Hepatocyte (in vitro differentiated cells): ENCODE measurements around the gene KCNA5. TPM values are rescaled to one million over a fixed set of nuclear protein-coding genes. Genes with fewer than 3 reads are reported as not detected.

Experiments used
- DNase-seq: peaks from one replicate; pipeline ENCODE4 v3.0.0-alpha.2; 2016; ENCODE audit warnings: low spot score
- H2AFZ ChIP-seq: fragments of 200-600 bp; sonication (generic); 2 replicates; pipeline ENCODE4 v1.6.0; 2016; ENCODE audit warnings: antibody characterized with exemption, mild to moderate bottlenecking
- H3K27ac ChIP-seq: fragments of 200-600 bp; sonication (generic); 2 replicates; pipeline ENCODE4 v1.5.1; 2016; ENCODE audit warnings: mild to moderate bottlenecking
- H3K27me3 ChIP-seq: fragments of 200-600 bp; sonication (generic); 2 replicates; pipeline ENCODE4 v1.6.1; 2016
- H3K36me3 ChIP-seq: fragments of 200-600 bp; sonication (generic); replicated peaks from 2 replicates; pipeline ENCODE4 v1.5.1; 2016; ENCODE audit warnings: low read depth; ENCODE audit not compliant: insufficient read depth
- H3K4me1 ChIP-seq: fragments of 200-600 bp; sonication (generic); 2 replicates; pipeline ENCODE4 v1.5.1; 2016; ENCODE audit warnings: mild to moderate bottlenecking, moderate library complexity; ENCODE audit not compliant: insufficient read depth
- H3K4me2 ChIP-seq: fragments of 200-600 bp; sonication (generic); 2 replicates; pipeline ENCODE4 v1.6.0; 2016
- H3K4me3 ChIP-seq: fragments of 200-600 bp; sonication (generic); 2 replicates; pipeline ENCODE4 v1.5.1; 2016; ENCODE audit warnings: mild to moderate bottlenecking
- H3K79me2 ChIP-seq: fragments of 200-600 bp; sonication (generic); 2 replicates; pipeline ENCODE4 v1.6.0; 2017; ENCODE audit warnings: mild to moderate bottlenecking
- H3K9me2 ChIP-seq: fragments of 200-600 bp; sonication (generic); replicated peaks from 2 replicates; pipeline ENCODE4 v1.6.0; 2017; ENCODE audit warnings: mild to moderate bottlenecking; ENCODE audit not compliant: insufficient read depth
- H3K9me3 ChIP-seq: fragments of 200-600 bp; sonication (generic); 2 replicates; pipeline ENCODE4 v1.5.1; 2016; ENCODE audit warnings: low read depth, mild to moderate bottlenecking
- H4K20me1 ChIP-seq: fragments of 200-600 bp; sonication (generic); 2 replicates; pipeline ENCODE4 v1.6.0; 2016; ENCODE audit warnings: mild to moderate bottlenecking; ENCODE audit not compliant: insufficient read depth, poor library complexity, severe bottlenecking
- EZH2 ChIP-seq: fragments of 200-600 bp; sonication (generic); IDR thresholded peaks from 2 replicates; pipeline ENCODE4 v1.6.1; 2016; ENCODE audit warnings: antibody characterized with exemption, mild to moderate bottlenecking, borderline replicate concordance
- EZH2phosphoT487 ChIP-seq: fragments of 200-600 bp; sonication (generic); IDR thresholded peaks from one replicate; pipeline ENCODE4 v1.6.1; 2018; ENCODE audit warnings: antibody characterized with exemption, mild to moderate bottlenecking, low read depth, moderate library complexity; ENCODE audit not compliant: unreplicated experiment, severe bottlenecking
- WGBS: methylation state at CpG from one replicate; pipeline ENCODE4 v1.1.6; 2016; ENCODE audit warnings: low lambda C conversion rate; ENCODE audit errors: missing lambda C conversion rate; 5-methylcytosine and 5-hydroxymethylcytosine counted together
- polyA plus RNA-seq: library from polyadenylated mRNA; unstranded; fragments of >200 nt; fragmentation: Nextera tagmentation; extraction: Ambion mirVana; gene quantifications from 2 replicates; pipeline ENCODE4 v1.2.1, GENCODE V29; 2016
- total RNA-seq: library from RNA; depleted of rRNA; stranded (reverse); fragments of >200 nt; gene quantifications from 2 replicates; pipeline ENCODE4 v1.2.3, GENCODE V29; 2014
- TF ChIP-seq, protein P1 (sequence below): fragments of 200-600 bp; sonication (generic); IDR thresholded peaks from 2 replicates; pipeline ENCODE4 v1.5.1; 2016; ENCODE audit warnings: antibody characterized with exemption, mild to moderate bottlenecking; ENCODE audit not compliant: poor library complexity

Gene KCNA5
- total and polyA plus RNA-seq, 2 experiments from 2014 or later, result 1.8 to 2.8 TPM

- peaks cover 16% of the 10 kb centered on the region for H3K27me3 ChIP-seq
- H3K9me3 ChIP-seq, result no peaks in the 10 kb centered on the region
- H3K36me3 ChIP-seq, result no peaks in the 10 kb centered on the region
- WGBS, result 84% methylated on average over 3 of the region's 3 CpGs
- H2AFZ ChIP-seq, result no peak overlapping the region
- H3K79me2 ChIP-seq, result no peaks in the 10 kb centered on the region
- H3K4me1 ChIP-seq, result no peaks in the 10 kb centered on the region
- H3K9me2 ChIP-seq, result no peaks in the 10 kb centered on the region
- no peak for DNase-seq
- H4K20me1 ChIP-seq, result no peaks in the 10 kb centered on the region
- no peak overlapping the region for H3K4me2 ChIP-seq
- H3K27ac ChIP-seq, result no peak overlapping the region
- no peak overlapping the region for H3K4me3 ChIP-seq
- no peak for TF ChIP-seq EZH2phosphoT487
- TF ChIP-seq EZH2, result no peak
- TF ChIP-seq, protein P1, sequence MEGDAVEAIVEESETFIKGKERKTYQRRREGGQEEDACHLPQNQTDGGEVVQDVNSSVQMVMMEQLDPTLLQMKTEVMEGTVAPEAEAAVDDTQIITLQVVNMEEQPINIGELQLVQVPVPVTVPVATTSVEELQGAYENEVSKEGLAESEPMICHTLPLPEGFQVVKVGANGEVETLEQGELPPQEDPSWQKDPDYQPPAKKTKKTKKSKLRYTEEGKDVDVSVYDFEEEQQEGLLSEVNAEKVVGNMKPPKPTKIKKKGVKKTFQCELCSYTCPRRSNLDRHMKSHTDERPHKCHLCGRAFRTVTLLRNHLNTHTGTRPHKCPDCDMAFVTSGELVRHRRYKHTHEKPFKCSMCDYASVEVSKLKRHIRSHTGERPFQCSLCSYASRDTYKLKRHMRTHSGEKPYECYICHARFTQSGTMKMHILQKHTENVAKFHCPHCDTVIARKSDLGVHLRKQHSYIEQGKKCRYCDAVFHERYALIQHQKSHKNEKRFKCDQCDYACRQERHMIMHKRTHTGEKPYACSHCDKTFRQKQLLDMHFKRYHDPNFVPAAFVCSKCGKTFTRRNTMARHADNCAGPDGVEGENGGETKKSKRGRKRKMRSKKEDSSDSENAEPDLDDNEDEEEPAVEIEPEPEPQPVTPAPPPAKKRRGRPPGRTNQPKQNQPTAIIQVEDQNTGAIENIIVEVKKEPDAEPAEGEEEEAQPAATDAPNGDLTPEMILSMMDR, result no peak
These were observed 21.3 kb downstream of the KCNA5 start for GRCh38 chr12:5064913-5065490.

GRCh38 chr12:5066251-5066650 lies 22.6 kb downstream of the KCNA5 start:
- no peak overlapping the region for H3K4me2 ChIP-seq

DNA sequence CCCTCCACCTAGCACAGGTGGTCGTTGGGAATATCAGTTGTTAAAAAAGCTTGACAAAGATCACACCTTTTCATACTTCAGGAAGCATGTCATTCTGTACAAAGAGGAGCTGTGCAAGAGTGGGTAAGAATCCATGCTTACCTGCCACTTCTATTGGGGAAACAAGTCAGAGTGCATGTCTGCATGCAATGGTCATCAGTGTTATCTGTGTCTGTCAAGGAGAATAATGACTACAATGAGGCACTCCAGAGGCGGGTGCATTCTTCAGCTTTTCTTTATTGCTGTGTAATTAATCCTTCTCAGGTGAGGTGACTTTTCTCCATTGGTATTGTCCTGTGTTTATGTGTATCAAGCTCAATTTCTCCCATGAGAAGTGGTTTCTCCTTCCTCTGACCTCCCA lies 24.4 kb downstream of the KCNA5 start:
- no peak for DNase-seq
- Histone ChIP-seq H3K36me3 (no peaks in the 10 kb centered on the region), H3K27ac (no peak overlapping the region), H3K4me1 (no peaks in the 10 kb centered on the region), H3K79me2 (no peaks in the 10 kb centered on the region), H3K27me3 (peaks cover 10% of the 10 kb centered on the region), H2AFZ (no peak overlapping the region), H3K4me3 (no peak overlapping the region), H3K9me2 (no peaks in the 10 kb centered on the region), H3K9me3 (no peaks in the 10 kb centered on the region), H4K20me1 (no peaks in the 10 kb centered on the region), H3K4me2 (no peak overlapping the region)
- TF ChIP-seq EZH2phosphoT487 (no peak), EZH2 (no peak)
- TF ChIP-seq, protein P1, result no peak
- WGBS, result 58% methylated on average over 2 of the region's 2 CpGs

More at GRCh38 chr12:5066251-5066650, 22.6 kb downstream of the KCNA5 start:
- H3K27me3 ChIP-seq, result peaks cover 19% of the 10 kb centered on the region
- no peaks in the 10 kb centered on the region for H3K9me3 ChIP-seq
- no peaks in the 10 kb centered on the region for H3K79me2 ChIP-seq
- 67% methylated on average over 4 of the region's 4 CpGs for WGBS
- no peaks in the 10 kb centered on the region for H3K4me1 ChIP-seq
- H3K9me2 ChIP-seq, result no peaks in the 10 kb centered on the region
- no peak overlapping the region for H2AFZ ChIP-seq
- H3K27ac ChIP-seq, result no peak overlapping the region
- no peak for DNase-seq
- no peaks in the 10 kb centered on the region for H3K36me3 ChIP-seq
- no peaks in the 10 kb centered on the region for H4K20me1 ChIP-seq
- TF ChIP-seq, protein P1, result no peak
- no peak for TF ChIP-seq EZH2phosphoT487
- no peak for TF ChIP-seq EZH2
- H3K4me3 ChIP-seq, result no peak overlapping the region

- DNase-seq, result no peak
- Histone ChIP-seq H3K27ac (no peak overlapping the region), H3K27me3 (peaks cover 10% of the 10 kb centered on the region), H3K79me2 (no peaks in the 10 kb centered on the region), H3K4me2 (no peak overlapping the region), H3K4me1 (no peaks in the 10 kb centered on the region), H3K4me3 (no peak overlapping the region), H2AFZ (no peak overlapping the region), H3K9me3 (no peaks in the 10 kb centered on the region), H4K20me1 (no peaks in the 10 kb centered on the region), H3K9me2 (no peaks in the 10 kb centered on the region), H3K36me3 (no peaks in the 10 kb centered on the region)
- 87% methylated on average over 1 of the region's 1 CpG for WGBS
- TF ChIP-seq EZH2phosphoT487 (no peak), EZH2 (no peak)
- TF ChIP-seq, protein P1, result no peak
These were observed 24.9 kb downstream of the KCNA5 start for GRCh38 chr12:5068619-5069018.
